Endodermal cell (in vitro differentiated cells): ENCODE data around the gene PRR20G. TPM values are rescaled to one million over a fixed set of nuclear protein-coding genes. Genes with fewer than 3 reads are reported as not detected.

Source experiments
- DNase-seq: peaks from one replicate; pipeline ENCODE4 v3.0.0-alpha.2; 2017
- H3K27ac ChIP-seq: 2 replicates; pipeline ENCODE4 v1.5.1; 2013; ENCODE audit warnings: mild to moderate bottlenecking, low read depth, low read length, moderate library complexity
- H3K27me3 ChIP-seq: 2 replicates; pipeline ENCODE4 v1.6.1; 2013; ENCODE audit warnings: mild to moderate bottlenecking, low read length, moderate library complexity; ENCODE audit not compliant: insufficient read depth, control insufficient read depth, poor library complexity, severe bottlenecking
- H3K36me3 ChIP-seq: 2 replicates; pipeline ENCODE4 v1.7.0; 2013; ENCODE audit warnings: mild to moderate bottlenecking, low read length, moderate library complexity; ENCODE audit not compliant: control insufficient read depth, insufficient read depth
- H3K4me1 ChIP-seq: one replicate; pipeline ENCODE4 v1.7.0; 2013; ENCODE audit warnings: low read length; ENCODE audit not compliant: control insufficient read depth, insufficient read depth
- H3K4me3 ChIP-seq: 2 replicates; pipeline ENCODE4 v1.5.1; 2013; ENCODE audit warnings: mild to moderate bottlenecking, low read length, moderate library complexity
- H3K9ac ChIP-seq: 2 replicates; pipeline ENCODE4 v1.6.1; 2013; ENCODE audit warnings: mild to moderate bottlenecking, low read length, moderate library complexity; ENCODE audit not compliant: poor library complexity, severe bottlenecking; ENCODE audit errors: extremely low read depth
- H3K9me3 ChIP-seq: 2 replicates; pipeline ENCODE4 v1.6.1; 2013; ENCODE audit warnings: mild to moderate bottlenecking, low read length, moderate library complexity; ENCODE audit not compliant: control insufficient read depth
- H3K27ac Mint-ChIP-seq: 2 replicates; pipeline ENCODE4 v1.8.0; 2020; ENCODE audit warnings: mixed read lengths
- H3K27me3 Mint-ChIP-seq: 2 replicates; pipeline ENCODE4 v1.8.0; 2021; ENCODE audit warnings: mild to moderate bottlenecking, mixed read lengths; ENCODE audit not compliant: insufficient read depth
- H3K36me3 Mint-ChIP-seq: 2 replicates; pipeline ENCODE4 v1.8.0; 2020; ENCODE audit warnings: low read depth, mixed read lengths
- H3K4me1 Mint-ChIP-seq: 2 replicates; pipeline ENCODE4 v1.8.0; 2020; ENCODE audit warnings: mixed read lengths
- H3K4me3 Mint-ChIP-seq: 2 replicates; pipeline ENCODE4 v1.8.0; 2020; ENCODE audit warnings: mild to moderate bottlenecking, moderate library complexity, mixed read lengths
- H3K9me3 Mint-ChIP-seq: 2 replicates; pipeline ENCODE4 v1.8.0; 2020; ENCODE audit warnings: mild to moderate bottlenecking, mixed read lengths
- WGBS, 2 experiments: methylation state at CpG; one replicate each; pipeline versions ENCODE4 v1.1.5 to v1.1.7; 2013; ENCODE audit warnings: missing lambda C conversion rate in 2 of 2, mixed read lengths in 1 of 2; ENCODE audit not compliant: insufficient coverage in 1 of 2, insufficient read length in 1 of 2; 5-methylcytosine and 5-hydroxymethylcytosine counted together
- total RNA-seq, 2 donors: library from RNA; stranded (reverse); fragmentation: NEBNext Ultra II Directional in 1 of 2; extraction: Animal tissue kit (Norgen Biotek cat#: 25700) in 1 of 2; gene quantifications; 2 replicates in 1 of 2; 3 replicates in 1 of 2; pipeline ENCODE4 v1.2.1, GENCODE V29; 2021
- TF ChIP-seq, protein P1 (sequence below): fragments of 200-600 bp; sonication (generic); conservative IDR thresholded peaks from 2 replicates; pipeline ENCODE4 v1.5.0; 2021; ENCODE audit warnings: antibody characterized with exemption, mild to moderate bottlenecking

The PRR20G gene
- total RNA-seq, 2 donors from 2014 or later: not detected

GRCh38 chr3:127305499-127306060 is 17.7 kb upstream of the PRR20G start:
- WGBS, 2 experiments: 82 to 86% methylated on average over 6 to 9 of the region's 9 CpGs
- Mint-ChIP-seq H3K27ac (no peak overlapping the region), H3K4me1 (no peaks in the 10 kb centered on the region), H3K4me3 (no peak overlapping the region), H3K36me3 (no peaks in the 10 kb centered on the region), H3K9me3 (peaks cover 4% of the 10 kb centered on the region), H3K27me3 (peaks cover 12% of the 10 kb centered on the region)
- no peaks in the 10 kb centered on the region for H3K9me3 ChIP-seq
- no peaks in the 10 kb centered on the region for H3K4me1 ChIP-seq
- no peaks in the 10 kb centered on the region for H3K36me3 ChIP-seq
- peaks cover 16% of the 10 kb centered on the region for H3K27me3 ChIP-seq
- H3K9ac ChIP-seq: no peak overlapping the region
- H3K27ac ChIP-seq: no peak overlapping the region
- no peak for DNase-seq
- no peak overlapping the region for H3K4me3 ChIP-seq
- TF ChIP-seq, protein P1, sequence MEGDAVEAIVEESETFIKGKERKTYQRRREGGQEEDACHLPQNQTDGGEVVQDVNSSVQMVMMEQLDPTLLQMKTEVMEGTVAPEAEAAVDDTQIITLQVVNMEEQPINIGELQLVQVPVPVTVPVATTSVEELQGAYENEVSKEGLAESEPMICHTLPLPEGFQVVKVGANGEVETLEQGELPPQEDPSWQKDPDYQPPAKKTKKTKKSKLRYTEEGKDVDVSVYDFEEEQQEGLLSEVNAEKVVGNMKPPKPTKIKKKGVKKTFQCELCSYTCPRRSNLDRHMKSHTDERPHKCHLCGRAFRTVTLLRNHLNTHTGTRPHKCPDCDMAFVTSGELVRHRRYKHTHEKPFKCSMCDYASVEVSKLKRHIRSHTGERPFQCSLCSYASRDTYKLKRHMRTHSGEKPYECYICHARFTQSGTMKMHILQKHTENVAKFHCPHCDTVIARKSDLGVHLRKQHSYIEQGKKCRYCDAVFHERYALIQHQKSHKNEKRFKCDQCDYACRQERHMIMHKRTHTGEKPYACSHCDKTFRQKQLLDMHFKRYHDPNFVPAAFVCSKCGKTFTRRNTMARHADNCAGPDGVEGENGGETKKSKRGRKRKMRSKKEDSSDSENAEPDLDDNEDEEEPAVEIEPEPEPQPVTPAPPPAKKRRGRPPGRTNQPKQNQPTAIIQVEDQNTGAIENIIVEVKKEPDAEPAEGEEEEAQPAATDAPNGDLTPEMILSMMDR: no peak

DNA sequence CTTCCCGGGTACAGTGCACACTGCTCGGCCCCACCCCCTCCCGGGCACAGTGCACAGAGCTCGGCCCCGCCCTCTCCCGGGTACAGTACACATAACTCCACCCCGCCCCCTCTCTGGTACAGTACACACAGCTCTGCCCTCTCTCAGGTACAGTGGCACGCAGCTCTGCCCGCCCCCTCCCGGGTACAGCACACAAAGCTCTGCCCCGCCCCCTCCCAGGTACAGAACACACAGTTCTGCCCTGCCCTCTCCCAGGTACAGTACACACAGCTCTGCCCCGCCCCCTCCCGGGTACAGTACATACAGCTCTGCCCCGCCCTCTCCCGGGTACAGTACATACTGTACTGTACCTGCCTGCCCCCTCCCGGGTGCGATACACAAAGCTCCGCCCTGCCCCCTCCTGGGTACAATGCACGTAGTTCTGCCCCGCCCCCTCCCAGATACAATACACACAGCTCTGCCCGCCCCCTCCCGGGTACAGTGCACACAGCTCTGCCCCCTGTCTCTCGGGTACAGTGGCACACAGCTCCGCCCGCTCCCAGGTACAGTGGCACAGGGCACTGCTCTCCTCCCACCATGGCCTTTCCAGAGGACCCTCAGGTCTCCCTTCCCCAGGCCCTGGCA is 16.4 kb upstream of the PRR20G start:
- no peaks in the 10 kb centered on the region for H3K36me3 ChIP-seq
- H3K9ac ChIP-seq: no peak overlapping the region
- no peaks in the 10 kb centered on the region for H3K4me1 ChIP-seq
- H3K27me3 ChIP-seq: peaks cover 21% of the 10 kb centered on the region
- no peak overlapping the region for H3K27ac Mint-ChIP-seq
- no peaks in the 10 kb centered on the region for H3K4me1 Mint-ChIP-seq
- no peak overlapping the region for H3K4me3 ChIP-seq
- H3K36me3 Mint-ChIP-seq: no peaks in the 10 kb centered on the region
- TF ChIP-seq, protein P1: no peak
- H3K9me3 Mint-ChIP-seq: peaks cover 4% of the 10 kb centered on the region
- H3K27ac ChIP-seq: no peak overlapping the region
- no peak for DNase-seq
- peaks cover 15% of the 10 kb centered on the region for H3K27me3 Mint-ChIP-seq
- no peak overlapping the region for H3K4me3 Mint-ChIP-seq
- 60 to 89% methylated on average over 1 to 24 of the region's 25 CpGs for WGBS, 2 experiments
- no peaks in the 10 kb centered on the region for H3K9me3 ChIP-seq

- H3K9me3 Mint-ChIP-seq: no peaks in the 10 kb centered on the region
- no peaks in the 10 kb centered on the region for H3K4me1 ChIP-seq
- no peak overlapping the region for H3K4me3 ChIP-seq
- DNase-seq: no peak
- no peak overlapping the region for H3K27ac Mint-ChIP-seq
- no peaks in the 10 kb centered on the region for H3K4me1 Mint-ChIP-seq
- H3K27me3 Mint-ChIP-seq: peaks cover 5% of the 10 kb centered on the region
- no peak overlapping the region for H3K4me3 Mint-ChIP-seq
- H3K36me3 Mint-ChIP-seq: no peaks in the 10 kb centered on the region
- no peaks in the 10 kb centered on the region for H3K9me3 ChIP-seq
- H3K27ac ChIP-seq: no peak overlapping the region
- H3K27me3 ChIP-seq: peaks cover 21% of the 10 kb centered on the region
- TF ChIP-seq, protein P1: no peak
- 88 to 89% methylated on average over 2 to 6 of the region's 6 CpGs for WGBS, 2 experiments
- no peak overlapping the region for H3K9ac ChIP-seq
- H3K36me3 ChIP-seq: no peaks in the 10 kb centered on the region
Measured at GRCh38 chr3:127299276-127299675, 11.4 kb upstream of the PRR20G start.
